SJSA1 (cell line): Measurements from ENCODE around the gene HOXA4. TPM values are rescaled to one million over a fixed set of nuclear protein-coding genes. Genes with fewer than 3 reads are reported as not detected.

ENCODE experiments used
- DNase-seq, 2 experiments: peaks; one replicate each; pipeline ENCODE4 v3.0.0-alpha.2; 2015 to 2020; ENCODE audit warnings: low spot score in 2 of 2, low read depth in 1 of 2
- H3K27ac ChIP-seq: fragments of 250-450 bp; sonication (Bioruptor Pico); 2 replicates; pipeline ENCODE4 v1.5.1; 2020; ENCODE audit warnings: mild to moderate bottlenecking, moderate library complexity
- H3K27me3 ChIP-seq: fragments of 250-450 bp; sonication (Bioruptor Pico); replicated peaks from 2 replicates; pipeline ENCODE4 v1.5.1; 2020; ENCODE audit warnings: mild to moderate bottlenecking, moderate library complexity
- H3K36me3 ChIP-seq: fragments of 250-450 bp; sonication (Bioruptor Pico); 2 replicates; pipeline ENCODE4 v1.5.1; 2020; ENCODE audit warnings: mild to moderate bottlenecking
- H3K4me1 ChIP-seq: fragments of 250-450 bp; sonication (Bioruptor Pico); replicated peaks from 2 replicates; pipeline ENCODE4 v1.6.1; 2021; ENCODE audit warnings: mild to moderate bottlenecking
- H3K4me3 ChIP-seq: fragments of 250-450 bp; sonication (Bioruptor Pico); 2 replicates; pipeline ENCODE4 v1.5.1; 2020; ENCODE audit warnings: mild to moderate bottlenecking
- H3K9me3 ChIP-seq: fragments of 250-450 bp; sonication (Bioruptor Pico); replicated peaks from 2 replicates; pipeline ENCODE4 v1.5.1; 2020; ENCODE audit warnings: mild to moderate bottlenecking
- total RNA-seq: library from RNA; depleted of rRNA; stranded (reverse); fragments of >200 nt; shearing (Covaris generic); gene quantifications from 2 replicates; pipeline ENCODE4 v1.2.3, GENCODE V29; 2014

HOXA4 gene
- total RNA-seq, 1 experiment from 2014 or later = 0.58 TPM

DNA sequence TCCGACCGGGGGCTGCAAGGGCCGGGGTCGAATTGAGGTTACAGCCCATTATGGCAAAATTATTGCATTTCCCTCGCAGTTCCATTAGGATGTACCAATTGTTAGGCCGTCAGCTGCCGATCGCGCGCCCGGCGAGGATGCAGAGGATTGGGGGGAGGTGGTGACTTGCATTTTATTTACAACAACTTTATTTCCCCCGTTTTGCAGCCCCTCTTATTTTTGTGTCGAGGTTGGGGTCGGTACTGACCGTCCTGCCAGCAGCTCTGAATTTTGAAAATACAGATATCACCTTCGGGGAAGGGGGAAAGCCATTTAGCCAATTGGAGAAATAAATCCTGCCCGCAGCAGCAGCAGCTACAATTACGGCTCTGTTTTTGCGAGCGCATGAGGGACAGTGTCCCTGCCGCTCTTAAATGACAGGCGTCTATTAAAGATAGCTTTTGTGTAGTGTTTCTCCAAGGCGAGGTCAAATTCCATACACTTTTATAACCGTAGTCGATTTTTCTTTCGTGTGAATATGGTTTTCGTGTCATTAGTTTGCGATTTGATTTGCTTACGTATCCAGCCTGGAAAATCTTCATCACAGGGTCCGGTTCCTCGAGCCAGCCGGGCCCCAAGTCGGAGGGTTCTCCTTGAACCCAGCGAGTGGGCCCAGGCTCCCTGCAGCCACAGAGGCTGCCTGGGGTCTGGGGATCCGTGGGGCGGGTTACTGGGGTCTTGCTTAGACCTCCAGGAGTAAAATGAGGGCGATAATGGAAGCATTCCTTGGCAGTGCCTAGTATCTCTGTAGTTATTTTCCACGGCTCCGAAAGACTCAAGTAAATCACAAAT, 13.6 kb upstream of the HOXA4 start:
- Histone ChIP-seq H3K27me3 (no peaks in the 10 kb centered on the region), H3K4me3 (peak overlapping the region; percentile 48), H3K27ac (no peak overlapping the region), H3K36me3 (peaks cover 12% of the 10 kb centered on the region), H3K9me3 (no peaks in the 10 kb centered on the region), H3K4me1 (peaks cover 53% of the 10 kb centered on the region)
- peak in 1 of 2 experiments; percentile 25 for DNase-seq

GRCh38 chr7:27143023-27143949, 12.7 kb upstream of the HOXA4 start, which contains the start of gene HOXA5:
Gene HOXA5 (minus strand): TSS chr7:27143681. CDS start chr7:27143607, 74 bp downstream.
- H3K27ac ChIP-seq = peak within 1 kb of the TSS; percentile 4; the same call in 1 of the 2 replicates
- H3K36me3 ChIP-seq = peaks cover 12% of the 10 kb centered on the region
- no peaks in the 10 kb centered on the region for H3K27me3 ChIP-seq
- peaks cover 44% of the 10 kb centered on the region for H3K4me1 ChIP-seq
- H3K4me3 ChIP-seq = peak within 1 kb of the TSS; percentile 48
- no peaks in the 10 kb centered on the region for H3K9me3 ChIP-seq
- peak; percentile 76 to 77 for DNase-seq

GRCh38 chr7:27142580-27143022, 12.0 kb upstream of the HOXA4 start:
- peak in 1 of 2 experiments; percentile 50 for DNase-seq
- Histone ChIP-seq H3K4me1 (peaks cover 40% of the 10 kb centered on the region), H3K27ac (peak overlapping the region; percentile 4; the same call in 1 of the 2 replicates), H3K4me3 (peak overlapping the region; percentile 48), H3K27me3 (no peaks in the 10 kb centered on the region), H3K36me3 (peaks cover 12% of the 10 kb centered on the region), H3K9me3 (no peaks in the 10 kb centered on the region)

- peak overlapping the region; percentile 4; the same call in 1 of the 2 replicates for H3K27ac ChIP-seq
- peaks cover 34% of the 10 kb centered on the region for H3K4me1 ChIP-seq
- H3K4me3 ChIP-seq = peak overlapping the region; percentile 48
- peaks cover 12% of the 10 kb centered on the region for H3K36me3 ChIP-seq
- H3K27me3 ChIP-seq = no peaks in the 10 kb centered on the region
- H3K9me3 ChIP-seq = no peaks in the 10 kb centered on the region
- DNase-seq = peak in 1 of 2 experiments; percentile 50
These were observed 11.5 kb upstream of the HOXA4 start for GRCh38 chr7:27141923-27142579.

GRCh38 chr7:27141137-27141922, 10.8 kb upstream of the HOXA4 start:
- H3K27ac ChIP-seq = no peak overlapping the region
- H3K4me3 ChIP-seq = no peak overlapping the region
- H3K9me3 ChIP-seq = no peaks in the 10 kb centered on the region
- no peak for DNase-seq
- H3K4me1 ChIP-seq = peaks cover 33% of the 10 kb centered on the region
- H3K36me3 ChIP-seq = peaks cover 12% of the 10 kb centered on the region
- H3K27me3 ChIP-seq = no peaks in the 10 kb centered on the region

DNA sequence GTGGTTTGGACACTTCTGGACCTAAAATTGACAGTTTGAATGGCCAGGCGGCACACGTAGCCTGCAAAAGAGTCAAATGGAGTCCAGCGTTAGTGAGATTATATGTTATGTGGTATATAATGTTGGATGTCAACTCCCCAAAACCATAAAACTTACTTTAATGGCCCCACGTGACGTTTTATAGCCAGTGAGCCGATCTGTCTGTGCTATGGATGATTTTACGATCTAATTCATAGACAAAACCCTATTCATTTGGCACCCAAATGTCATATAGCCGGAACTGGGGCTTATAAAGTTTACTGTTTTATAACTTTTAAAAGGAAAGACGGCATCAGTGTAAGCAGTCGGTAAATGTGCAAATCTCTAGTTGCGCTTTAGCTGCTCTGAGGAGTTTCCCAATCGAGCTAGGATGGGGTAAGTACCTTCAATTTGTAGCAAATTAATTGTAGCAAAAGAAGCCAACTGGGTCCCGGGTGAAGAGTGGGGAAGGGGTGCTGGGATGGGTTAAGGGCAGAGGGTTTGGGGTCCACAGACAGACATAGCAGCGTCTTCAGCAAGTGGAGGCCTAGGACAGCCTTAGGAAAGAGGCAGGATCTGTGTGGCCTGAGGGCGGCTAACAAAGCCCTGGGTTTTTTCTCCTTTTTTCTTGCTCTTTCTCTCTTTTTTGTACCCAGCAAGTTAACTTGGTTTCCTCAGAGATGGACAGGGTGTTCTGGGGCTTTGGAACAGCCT, 9.7 kb upstream of the HOXA4 start:
- H3K4me1 ChIP-seq = peaks cover 43% of the 10 kb centered on the region
- no peaks in the 10 kb centered on the region for H3K27me3 ChIP-seq
- H3K36me3 ChIP-seq = peaks cover 12% of the 10 kb centered on the region
- H3K4me3 ChIP-seq = no peak overlapping the region
- no peak overlapping the region for H3K27ac ChIP-seq
- DNase-seq = peak in 1 of 2 experiments; percentile 28
- no peaks in the 10 kb centered on the region for H3K9me3 ChIP-seq

GRCh38 chr7:27139334-27140125, 9.0 kb upstream of the HOXA4 start:
- H3K27ac ChIP-seq = peak overlapping the region; percentile 5; the same call in 1 of the 2 replicates
- H3K4me1 ChIP-seq = peaks cover 51% of the 10 kb centered on the region
- peaks cover 12% of the 10 kb centered on the region for H3K36me3 ChIP-seq
- no peak overlapping the region for H3K4me3 ChIP-seq
- H3K9me3 ChIP-seq = no peaks in the 10 kb centered on the region
- no peaks in the 10 kb centered on the region for H3K27me3 ChIP-seq
- DNase-seq = peak in 1 of 2 experiments; percentile 45

DNA sequence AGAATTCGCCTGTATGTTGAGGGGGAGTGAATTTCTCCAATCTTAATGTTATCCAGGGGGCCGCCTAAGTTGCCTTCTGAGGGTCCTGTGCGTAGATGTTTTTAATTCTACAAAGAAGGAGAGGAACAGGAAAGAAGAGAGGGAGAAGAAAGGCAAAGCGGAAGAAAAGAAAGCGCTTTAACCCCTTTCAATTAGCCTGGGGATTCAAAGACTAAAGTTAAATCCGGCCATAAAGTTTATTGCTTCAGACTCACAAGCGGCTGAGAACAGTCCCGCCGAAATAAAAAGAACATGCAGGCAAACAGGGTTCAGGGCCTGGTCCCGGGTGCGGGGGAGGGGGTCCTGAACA, 8.4 kb upstream of the HOXA4 start:
- H3K27me3 ChIP-seq = no peaks in the 10 kb centered on the region
- H3K4me1 ChIP-seq = peaks cover 52% of the 10 kb centered on the region
- H3K27ac ChIP-seq = peak overlapping the region; percentile 5; the same call in 1 of the 2 replicates
- H3K36me3 ChIP-seq = peaks cover 9% of the 10 kb centered on the region
- no peak overlapping the region for H3K4me3 ChIP-seq
- no peaks in the 10 kb centered on the region for H3K9me3 ChIP-seq
- no peak for DNase-seq

DNA sequence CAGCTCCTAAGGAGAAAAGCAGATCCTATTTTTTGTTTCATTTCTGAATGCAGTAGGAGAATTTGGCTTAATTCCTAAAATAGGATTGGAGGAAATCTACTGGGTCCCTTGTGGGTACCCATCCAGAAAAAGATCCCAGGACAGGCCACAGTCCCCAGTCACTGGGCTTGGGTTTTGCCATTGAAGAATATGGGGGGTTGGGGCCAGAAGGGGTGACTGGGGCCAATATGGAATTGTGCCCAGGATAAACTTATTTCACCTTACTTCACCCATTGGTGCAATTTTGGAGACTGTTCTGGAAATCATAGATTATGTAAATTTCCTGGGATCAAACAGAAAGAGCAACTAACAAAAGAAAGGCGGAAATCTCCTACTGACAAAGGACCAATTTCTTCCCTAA, 7.9 kb upstream of the HOXA4 start:
- DNase-seq = peak in 1 of 2 experiments; percentile 16
- Histone ChIP-seq H3K27ac (no peak overlapping the region), H3K36me3 (peaks cover 8% of the 10 kb centered on the region), H3K4me1 (peaks cover 53% of the 10 kb centered on the region), H3K4me3 (no peak overlapping the region), H3K9me3 (no peaks in the 10 kb centered on the region), H3K27me3 (no peaks in the 10 kb centered on the region)

DNA sequence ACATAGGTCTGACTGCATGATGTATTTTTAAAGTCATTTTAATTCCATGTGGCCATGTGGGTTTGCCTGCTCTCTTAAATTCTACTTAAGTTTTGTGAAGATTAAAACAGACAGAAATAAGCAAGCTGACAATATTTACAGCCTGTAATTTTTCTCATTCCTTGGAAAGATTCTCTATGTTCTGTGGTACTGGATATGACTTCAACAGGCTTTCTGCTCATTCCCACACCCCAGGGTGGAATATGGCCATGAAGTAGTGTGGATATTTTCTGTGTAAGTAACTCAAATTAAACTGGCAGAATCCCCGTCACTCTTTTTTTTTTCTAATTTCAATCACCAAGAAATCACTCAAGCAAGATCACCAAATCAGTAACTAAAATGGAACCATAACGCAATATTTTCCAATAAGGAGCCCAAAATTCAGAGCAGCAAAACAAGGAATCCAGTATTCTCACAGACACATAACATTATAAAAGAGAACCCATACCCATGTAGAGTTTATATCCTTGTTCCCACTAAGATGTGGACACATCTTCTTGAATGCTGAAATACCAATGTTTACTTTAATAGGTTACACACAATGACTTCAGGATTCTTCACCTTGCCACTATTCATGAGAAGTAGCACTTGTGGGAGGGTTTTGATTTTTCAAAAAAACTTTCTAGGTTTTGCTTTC, 7.2 kb upstream of the HOXA4 start:
- no peaks in the 10 kb centered on the region for H3K27me3 ChIP-seq
- peaks cover 53% of the 10 kb centered on the region for H3K4me1 ChIP-seq
- 0 out of 2 replicates have a peak, but pooled peaks cover 3% of the 10 kb centered on the region for H3K36me3 ChIP-seq
- no peaks in the 10 kb centered on the region for H3K9me3 ChIP-seq
- H3K27ac ChIP-seq = no peak overlapping the region
- H3K4me3 ChIP-seq = no peak overlapping the region
- DNase-seq = no peak

- 0 out of 2 replicates have a peak overlapping the region, but pooled peaks have one; percentile 12 for H3K27ac ChIP-seq
- H3K4me3 ChIP-seq = no peak overlapping the region
These were observed 3.8 kb upstream of the HOXA4 start for GRCh38 chr7:27134392-27134791.

More at GRCh38 chr7:27134392-27134791, 3.8 kb upstream of the HOXA4 start:
- Histone ChIP-seq H3K4me1 (peaks cover 60% of the 10 kb centered on the region), H3K9me3 (no peaks in the 10 kb centered on the region), H3K36me3 (0 out of 2 replicates have a peak, but pooled peaks cover 3% of the 10 kb centered on the region), H3K27me3 (no peaks in the 10 kb centered on the region)
- DNase-seq = peak in 1 of 2 experiments; percentile 41
